Activated naive CD4-positive, alpha-beta T cell treated with anti-CD3 and anti-CD28 coated beads for 36 hours (primary cell): Measurements from ENCODE around the gene NCBP3. TPM values are rescaled to one million over a fixed set of nuclear protein-coding genes. Genes with fewer than 3 reads are reported as not detected.

Source experiments
- CTCF ChIA-PET: fragments of 350-600 bp; sonication (Branson Sonifier 250); formaldehyde crosslinking; loops from one replicate; lab custom pipeline; 2021; ENCODE audit warnings: antibody characterized with exemption; lab: Charles Lee
- DNase-seq: peaks from one replicate; pipeline ENCODE4 v3.0.0-alpha.2; 2020
- H3K27ac Mint-ChIP-seq: one replicate; pipeline ENCODE4 v1.8.0; 2021; ENCODE audit warnings: mild to moderate bottlenecking, mixed read lengths
- H3K27me3 Mint-ChIP-seq: one replicate; pipeline ENCODE4 v1.8.0; 2021; ENCODE audit warnings: low read depth, mixed read lengths
- H3K36me3 Mint-ChIP-seq: one replicate; pipeline ENCODE4 v1.8.0; 2021; ENCODE audit warnings: low read depth, mixed read lengths
- H3K4me1 Mint-ChIP-seq: one replicate; pipeline ENCODE4 v1.8.0; 2021; ENCODE audit warnings: low read depth, mixed read lengths
- H3K4me3 Mint-ChIP-seq: one replicate; pipeline ENCODE4 v1.8.0; 2021; ENCODE audit warnings: mild to moderate bottlenecking, moderate library complexity, mixed read lengths
- H3K9me3 Mint-ChIP-seq: one replicate; pipeline ENCODE4 v1.8.0; 2021; ENCODE audit warnings: mixed read lengths
- intact Hi-C: fragments of 100-400 bp; cut with micrococcal nuclease; formaldehyde crosslinking; loops from one replicate; pipeline ENCODE4 v1.15.1; 2023
- total RNA-seq, 2 experiments: library from RNA; stranded (reverse); gene quantifications; one replicate each; pipeline ENCODE4 v1.2.3, GENCODE V29; 2021

Gene NCBP3
- total RNA-seq, 2 experiments from 2014 or later = 33.9 to 40.4 TPM

GRCh38 chr17:3802461-3803307 is 43.4 kb downstream of the NCBP3 start:
- Mint-ChIP-seq H3K4me3 (no peak overlapping the region), H3K4me1 (peaks cover 5% of the 10 kb centered on the region)

GRCh38 chr17:3801792-3802191 is 44.3 kb downstream of the NCBP3 start:
- Mint-ChIP-seq H3K4me1 (peaks cover 5% of the 10 kb centered on the region), H3K4me3 (no peak overlapping the region), H3K27me3 (no peaks in the 10 kb centered on the region), H3K36me3 (no peaks in the 10 kb centered on the region), H3K27ac (no peak overlapping the region), H3K9me3 (no peaks in the 10 kb centered on the region)
- DNase-seq = no peak
- CTCF ChIA-PET = interaction anchor here (1.5 kb wide), 1 partner anchor 64 kb away, joined by 3 read pairs; no protein-coding TSS in a partner anchor
- intact Hi-C loops = no loop called here

More at GRCh38 chr17:3802461-3803307, 43.4 kb downstream of the NCBP3 start:
- intact Hi-C loops = no loop called here
- Mint-ChIP-seq H3K36me3 (peaks cover 6% of the 10 kb centered on the region), H3K9me3 (no peaks in the 10 kb centered on the region), H3K27me3 (no peaks in the 10 kb centered on the region), H3K27ac (no peak overlapping the region)
- CTCF ChIA-PET = interaction anchor here (0.6 kb wide), 1 partner anchor 110 kb away, joined by 3 read pairs; no protein-coding TSS in a partner anchor
- no peak for DNase-seq

GRCh38 chr17:3801347-3801746 is 44.7 kb downstream of the NCBP3 start:
- intact Hi-C loops = no loop called here
- no peaks in the 10 kb centered on the region for H3K9me3 Mint-ChIP-seq
- CTCF ChIA-PET = interaction anchor here (1.5 kb wide), 1 partner anchor 64 kb away, joined by 3 read pairs; no protein-coding TSS in a partner anchor
- no peaks in the 10 kb centered on the region for H3K36me3 Mint-ChIP-seq
- H3K27ac Mint-ChIP-seq = no peak overlapping the region
- H3K4me1 Mint-ChIP-seq = peaks cover 8% of the 10 kb centered on the region
- no peaks in the 10 kb centered on the region for H3K27me3 Mint-ChIP-seq
- DNase-seq = no peak
- no peak overlapping the region for H3K4me3 Mint-ChIP-seq

- no peak within 1 kb of the TSS for H3K27ac Mint-ChIP-seq
- no peaks in the 10 kb centered on the region for H3K9me3 Mint-ChIP-seq
- intact Hi-C loops = no loop called here
- no peak for DNase-seq
- no peaks in the 10 kb centered on the region for H3K36me3 Mint-ChIP-seq
- CTCF ChIA-PET = interaction anchor here (1.0 to 1.5 kb wide), 2 partner anchors 27 to 63 kb away, joined by 3 read pairs; no protein-coding TSS in a partner anchor
- H3K4me3 Mint-ChIP-seq = no peak within 1 kb of the TSS
- H3K4me1 Mint-ChIP-seq = peaks cover 8% of the 10 kb centered on the region
- no peaks in the 10 kb centered on the region for H3K27me3 Mint-ChIP-seq
Observed at GRCh38 chr17:3800362-3801271, 45.4 kb downstream of the NCBP3 start, which contains the start of gene ITGAE. Gene ITGAE, minus strand, starts transcription at chr17:3801188. Its CDS starts 44 bp downstream, at chr17:3801144.

GRCh38 chr17:3799181-3799945 is 46.7 kb downstream of the NCBP3 start:
- CTCF ChIA-PET = no interaction called here
- Mint-ChIP-seq H3K9me3 (no peaks in the 10 kb centered on the region), H3K36me3 (no peaks in the 10 kb centered on the region), H3K27me3 (no peaks in the 10 kb centered on the region), H3K4me3 (no peak overlapping the region), H3K27ac (no peak overlapping the region), H3K4me1 (peaks cover 6% of the 10 kb centered on the region)
- no peak for DNase-seq
- intact Hi-C loops = no loop called here

GRCh38 chr17:3798273-3799180 is 47.5 kb downstream of the NCBP3 start:
- Mint-ChIP-seq H3K27me3 (no peaks in the 10 kb centered on the region), H3K36me3 (no peaks in the 10 kb centered on the region), H3K4me3 (no peak overlapping the region), H3K9me3 (no peaks in the 10 kb centered on the region), H3K27ac (no peak overlapping the region), H3K4me1 (peaks cover 4% of the 10 kb centered on the region)
- CTCF ChIA-PET = no interaction called here
- DNase-seq = no peak
- intact Hi-C loops = no loop called here

GRCh38 chr17:3796822-3797170 is 49.2 kb downstream of the NCBP3 start:
- no peak overlapping the region for H3K4me3 Mint-ChIP-seq
- H3K36me3 Mint-ChIP-seq = no peaks in the 10 kb centered on the region
- intact Hi-C loops = no loop called here
- H3K9me3 Mint-ChIP-seq = no peaks in the 10 kb centered on the region
- H3K27me3 Mint-ChIP-seq = no peaks in the 10 kb centered on the region
- no peak overlapping the region for H3K27ac Mint-ChIP-seq
- H3K4me1 Mint-ChIP-seq = peaks cover 5% of the 10 kb centered on the region
- no peak for DNase-seq
- CTCF ChIA-PET = interaction anchor here (3.1 kb wide), 1 partner anchor 59 kb away, joined by 14 read pairs; no protein-coding TSS in a partner anchor

- Mint-ChIP-seq H3K36me3 (no peaks in the 10 kb centered on the region), H3K27me3 (no peaks in the 10 kb centered on the region), H3K9me3 (no peaks in the 10 kb centered on the region), H3K4me1 (peaks cover 10% of the 10 kb centered on the region), H3K27ac (no peak overlapping the region), H3K4me3 (no peak overlapping the region)
- CTCF ChIA-PET = interaction anchor here (3.1 kb wide), 1 partner anchor 58 kb away, joined by 14 read pairs; no protein-coding TSS in a partner anchor
- intact Hi-C loops = no loop called here
- DNase-seq = peak; percentile 49
Observed at GRCh38 chr17:3796110-3796821, 49.8 kb downstream of the NCBP3 start.

GRCh38 chr17:3795390-3796102 is 50.5 kb downstream of the NCBP3 start:
- Mint-ChIP-seq H3K36me3 (no peaks in the 10 kb centered on the region), H3K27me3 (no peaks in the 10 kb centered on the region), H3K4me1 (peaks cover 11% of the 10 kb centered on the region), H3K9me3 (no peaks in the 10 kb centered on the region), H3K4me3 (no peak overlapping the region), H3K27ac (no peak overlapping the region)
- CTCF ChIA-PET = interaction anchor here (0.7 to 3.1 kb wide), 2 partner anchors 50 to 57 kb away, joined by 6 to 14 read pairs; no protein-coding TSS in a partner anchor
- intact Hi-C loops = no loop called here
- DNase-seq = no peak
